Astrocyte (in vitro differentiated cells and primary cell): ENCODE results near the gene PIK3R1. TPM values are rescaled to one million over a fixed set of nuclear protein-coding genes. Genes with fewer than 3 reads are reported as not detected.

ENCODE experiments used
- DNase-seq: peaks from one replicate; pipeline ENCODE4 v3.0.0-alpha.2; 2010; ENCODE audit warnings: low read depth
- FAIRE-seq: peaks from 2 replicates; lab custom pipeline; 2011; peaks lifted over from hg19 to GRCh38; lab: Jason Lieb, UNC
- H2AFZ ChIP-seq: 2 replicates; pipeline ENCODE4 v1.6.0; 2012; ENCODE audit warnings: low read depth, low read length, inconsistent platforms
- H3K27ac ChIP-seq: 2 replicates; pipeline ENCODE4 v1.5.1; 2011; ENCODE audit warnings: low read depth, low read length, inconsistent platforms
- H3K27me3 ChIP-seq: 2 replicates; pipeline ENCODE4 v1.6.0; 2011; ENCODE audit warnings: low read length, inconsistent platforms; ENCODE audit not compliant: insufficient read depth
- H3K36me3 ChIP-seq: 2 replicates; pipeline ENCODE4 v1.5.1; 2011; ENCODE audit warnings: low read length, inconsistent platforms; ENCODE audit not compliant: insufficient read depth
- H3K4me1 ChIP-seq: 2 replicates; pipeline ENCODE4 v1.5.1; 2011; ENCODE audit warnings: low read length, inconsistent platforms; ENCODE audit not compliant: insufficient read depth
- H3K4me2 ChIP-seq: 2 replicates; pipeline ENCODE4 v1.6.0; 2012; ENCODE audit warnings: low read length, inconsistent platforms
- H3K4me3 ChIP-seq: 2 replicates; pipeline ENCODE4 v1.5.1; 2011; ENCODE audit warnings: low read depth, mild to moderate bottlenecking, low read length, inconsistent platforms; ENCODE audit not compliant: insufficient read depth
- H3K79me2 ChIP-seq: 2 replicates; pipeline ENCODE4 v1.6.0; 2012; ENCODE audit warnings: mild to moderate bottlenecking, low read length, inconsistent platforms; ENCODE audit not compliant: insufficient read depth
- H3K9ac ChIP-seq: 2 replicates; pipeline ENCODE4 v1.6.0; 2012; ENCODE audit warnings: mild to moderate bottlenecking, low read length, inconsistent platforms
- H3K9me3 ChIP-seq: 2 replicates; pipeline ENCODE4 v1.5.1; 2012; ENCODE audit warnings: low read depth, mild to moderate bottlenecking, low read length, inconsistent platforms; ENCODE audit not compliant: insufficient read depth
- H4K20me1 ChIP-seq: 2 replicates; pipeline ENCODE4 v1.6.0; 2012; ENCODE audit warnings: low read length, inconsistent platforms; ENCODE audit not compliant: insufficient read depth
- H3K27ac Mint-ChIP-seq: one replicate; pipeline ENCODE4 v1.8.0; 2021; ENCODE audit warnings: mild to moderate bottlenecking, mixed read lengths; ENCODE audit not compliant: unreplicated experiment
- H3K27me3 Mint-ChIP-seq: one replicate; pipeline ENCODE4 v1.8.0; 2021; ENCODE audit warnings: low read depth, mixed read lengths; ENCODE audit not compliant: unreplicated experiment
- H3K36me3 Mint-ChIP-seq: one replicate; pipeline ENCODE4 v1.8.0; 2021; ENCODE audit warnings: low read depth, mixed read lengths; ENCODE audit not compliant: unreplicated experiment
- H3K4me1 Mint-ChIP-seq: one replicate; pipeline ENCODE4 v1.8.0; 2021; ENCODE audit warnings: low read depth, mixed read lengths; ENCODE audit not compliant: unreplicated experiment
- H3K4me3 Mint-ChIP-seq: one replicate; pipeline ENCODE4 v1.8.0; 2021; ENCODE audit warnings: mild to moderate bottlenecking, moderate library complexity, mixed read lengths; ENCODE audit not compliant: unreplicated experiment
- H3K9me3 Mint-ChIP-seq: one replicate; pipeline ENCODE4 v1.8.0; 2021; ENCODE audit warnings: mild to moderate bottlenecking, mixed read lengths; ENCODE audit not compliant: unreplicated experiment
- EZH2 ChIP-seq: IDR thresholded peaks from 2 replicates; pipeline ENCODE4 v1.6.1; 2012; ENCODE audit warnings: mild to moderate bottlenecking, low read length, inconsistent platforms; ENCODE audit not compliant: insufficient read depth
- total RNA-seq: library from RNA; stranded (reverse); gene quantifications from 2 replicates; pipeline ENCODE4 v1.2.1, GENCODE V29; 2021
- TF ChIP-seq, protein P1 (sequence below): IDR thresholded peaks from 2 replicates; pipeline ENCODE4 v1.5.1; 2011; ENCODE audit warnings: low read depth, mild to moderate bottlenecking, inconsistent platforms, low read length, moderate library complexity; ENCODE audit not compliant: insufficient read depth

PIK3R1 gene
- total RNA-seq, 1 donor from 2014 or later, result 25.7 TPM

DNA sequence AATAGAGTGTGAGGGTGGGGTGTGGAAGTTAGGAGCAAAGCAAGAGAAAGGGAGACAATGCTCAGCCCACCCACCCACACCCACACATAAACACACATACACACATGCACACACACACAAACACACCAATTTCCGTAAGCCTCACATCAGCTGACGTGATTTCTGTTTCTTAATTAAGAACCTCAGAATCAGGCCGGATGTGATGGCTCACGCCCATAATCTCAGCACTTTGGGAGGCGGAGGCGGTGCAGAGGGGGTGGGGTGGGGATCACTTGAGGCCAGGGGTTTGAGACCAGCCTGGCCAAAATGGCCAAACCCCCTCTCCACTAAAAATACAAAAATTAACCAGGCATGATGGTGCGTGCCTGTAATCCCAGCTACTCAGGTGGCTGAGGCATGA, 26.4 kb upstream of the PIK3R1 start:
- H3K36me3 Mint-ChIP-seq, result no peaks in the 10 kb centered on the region
- Histone ChIP-seq H3K4me3 (no peak overlapping the region), H3K9ac (no peak overlapping the region), H3K36me3 (no peaks in the 10 kb centered on the region), H2AFZ (no peak overlapping the region), H3K9me3 (no peaks in the 10 kb centered on the region), H3K27me3 (no peaks in the 10 kb centered on the region), H3K27ac (no peak overlapping the region), H3K79me2 (no peaks in the 10 kb centered on the region), H4K20me1 (no peaks in the 10 kb centered on the region), H3K4me1 (peaks cover 21% of the 10 kb centered on the region), H3K4me2 (no peak overlapping the region)
- no peaks in the 10 kb centered on the region for H3K9me3 Mint-ChIP-seq
- H3K4me1 Mint-ChIP-seq, result peaks cover 13% of the 10 kb centered on the region
- peaks cover 4% of the 10 kb centered on the region for H3K27me3 Mint-ChIP-seq
- FAIRE-seq (no peak), DNase-seq (no peak)
- TF ChIP-seq, protein P1, sequence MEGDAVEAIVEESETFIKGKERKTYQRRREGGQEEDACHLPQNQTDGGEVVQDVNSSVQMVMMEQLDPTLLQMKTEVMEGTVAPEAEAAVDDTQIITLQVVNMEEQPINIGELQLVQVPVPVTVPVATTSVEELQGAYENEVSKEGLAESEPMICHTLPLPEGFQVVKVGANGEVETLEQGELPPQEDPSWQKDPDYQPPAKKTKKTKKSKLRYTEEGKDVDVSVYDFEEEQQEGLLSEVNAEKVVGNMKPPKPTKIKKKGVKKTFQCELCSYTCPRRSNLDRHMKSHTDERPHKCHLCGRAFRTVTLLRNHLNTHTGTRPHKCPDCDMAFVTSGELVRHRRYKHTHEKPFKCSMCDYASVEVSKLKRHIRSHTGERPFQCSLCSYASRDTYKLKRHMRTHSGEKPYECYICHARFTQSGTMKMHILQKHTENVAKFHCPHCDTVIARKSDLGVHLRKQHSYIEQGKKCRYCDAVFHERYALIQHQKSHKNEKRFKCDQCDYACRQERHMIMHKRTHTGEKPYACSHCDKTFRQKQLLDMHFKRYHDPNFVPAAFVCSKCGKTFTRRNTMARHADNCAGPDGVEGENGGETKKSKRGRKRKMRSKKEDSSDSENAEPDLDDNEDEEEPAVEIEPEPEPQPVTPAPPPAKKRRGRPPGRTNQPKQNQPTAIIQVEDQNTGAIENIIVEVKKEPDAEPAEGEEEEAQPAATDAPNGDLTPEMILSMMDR, result no peak
- no peak for TF ChIP-seq EZH2
- H3K4me3 Mint-ChIP-seq, result no peak overlapping the region
- no peak overlapping the region for H3K27ac Mint-ChIP-seq

DNA sequence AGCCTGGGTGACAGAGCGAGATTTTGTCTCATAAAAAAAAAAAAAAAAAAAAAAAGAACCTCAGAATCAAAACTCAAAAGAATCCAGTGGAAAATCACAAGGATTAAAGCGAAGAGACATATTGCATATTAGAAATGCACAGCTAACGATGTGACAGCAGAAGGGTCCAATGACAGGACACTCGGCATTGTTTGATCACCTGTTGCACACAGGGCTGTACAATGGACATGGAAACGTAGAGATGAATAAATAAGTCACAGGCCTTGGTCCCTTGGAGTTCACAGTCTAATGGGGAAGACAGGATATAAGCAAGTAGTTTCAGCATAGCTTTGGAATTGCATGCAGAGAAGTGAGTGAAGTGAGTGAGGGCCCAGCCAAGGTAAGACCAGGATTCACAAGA, 25.9 kb upstream of the PIK3R1 start:
- FAIRE-seq (no peak), DNase-seq (no peak)
- Mint-ChIP-seq H3K4me1 (peaks cover 17% of the 10 kb centered on the region), H3K4me3 (no peak overlapping the region), H3K36me3 (no peaks in the 10 kb centered on the region), H3K27ac (no peak overlapping the region), H3K9me3 (no peaks in the 10 kb centered on the region), H3K27me3 (peaks cover 4% of the 10 kb centered on the region)
- H3K9me3 ChIP-seq, result no peaks in the 10 kb centered on the region
- no peak overlapping the region for H3K4me3 ChIP-seq
- H4K20me1 ChIP-seq, result no peaks in the 10 kb centered on the region
- H3K27ac ChIP-seq, result no peak overlapping the region
- no peak overlapping the region for H3K9ac ChIP-seq
- no peaks in the 10 kb centered on the region for H3K36me3 ChIP-seq
- no peaks in the 10 kb centered on the region for H3K79me2 ChIP-seq
- no peak overlapping the region for H2AFZ ChIP-seq
- H3K27me3 ChIP-seq, result no peaks in the 10 kb centered on the region
- H3K4me2 ChIP-seq, result no peak overlapping the region
- peaks cover 21% of the 10 kb centered on the region for H3K4me1 ChIP-seq
- TF ChIP-seq, protein P1, result no peak
- no peak for TF ChIP-seq EZH2

DNA sequence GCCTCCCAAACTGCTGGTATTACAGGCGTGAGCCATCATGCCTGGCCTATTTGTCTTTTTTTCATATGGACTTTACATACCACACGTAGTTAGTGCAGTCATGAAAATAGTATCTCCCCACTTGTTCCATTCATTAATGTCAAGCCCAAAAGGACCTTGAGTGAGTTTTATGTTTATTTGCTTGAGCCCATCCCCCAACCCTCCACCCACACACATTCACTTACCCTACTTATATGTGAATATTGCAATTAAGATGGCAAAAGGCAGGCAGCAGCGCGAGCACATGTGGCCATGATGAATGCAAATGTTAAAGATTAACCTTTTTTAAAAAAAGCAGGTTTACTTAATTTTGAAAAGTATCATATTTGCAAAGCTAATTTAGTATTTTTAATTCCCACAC, 24.9 kb upstream of the PIK3R1 start:
- Histone ChIP-seq H3K9ac (no peak overlapping the region), H3K79me2 (no peaks in the 10 kb centered on the region), H2AFZ (no peak overlapping the region), H3K4me3 (no peak overlapping the region), H4K20me1 (no peaks in the 10 kb centered on the region), H3K4me2 (no peak overlapping the region), H3K9me3 (no peaks in the 10 kb centered on the region), H3K36me3 (no peaks in the 10 kb centered on the region), H3K27ac (no peak overlapping the region), H3K4me1 (peaks cover 21% of the 10 kb centered on the region), H3K27me3 (no peaks in the 10 kb centered on the region)
- no peak for DNase-seq
- H3K4me1 Mint-ChIP-seq, result peaks cover 17% of the 10 kb centered on the region
- H3K27me3 Mint-ChIP-seq, result peaks cover 4% of the 10 kb centered on the region
- H3K4me3 Mint-ChIP-seq, result no peak overlapping the region
- H3K27ac Mint-ChIP-seq, result no peak overlapping the region
- FAIRE-seq, result no peak
- TF ChIP-seq, protein P1, result no peak
- no peak for TF ChIP-seq EZH2
- no peaks in the 10 kb centered on the region for H3K9me3 Mint-ChIP-seq
- H3K36me3 Mint-ChIP-seq, result no peaks in the 10 kb centered on the region
